GM18867 (cell line): Measurements from ENCODE around the gene POLA2.
"Not testable (repeated sequence)": the region's sequence is repeated elsewhere in the genome, so short reads cannot be mapped to it uniquely, and the experiment has no call there.

Experiments used
- ATAC-seq: cut with Tn5 transposase; IDR thresholded peaks from one replicate; pipeline ENCODE4 v1.9.1; 2021; ENCODE audit warnings: mild to moderate bottlenecking, moderate library complexity; ENCODE audit not compliant: unreplicated experiment

The POLA2 gene

GRCh38 chr11:65241692-65242091 is 20.1 kb upstream of the POLA2 start:
- ATAC-seq = no peak

GRCh38 chr11:65242389-65242788 is 19.4 kb upstream of the POLA2 start:
- no peak for ATAC-seq

- ATAC-seq = no peak
Observed at GRCh38 chr11:65243797-65244196, 18.0 kb upstream of the POLA2 start.

- not testable (repeated sequence) for ATAC-seq
Observed at GRCh38 chr11:65245046-65245445, 16.7 kb upstream of the POLA2 start.

- no peak for ATAC-seq
Observed at GRCh38 chr11:65246506-65246905, 15.3 kb upstream of the POLA2 start.

- not testable (repeated sequence) for ATAC-seq
Observed at GRCh38 chr11:65248184-65248710, 13.5 kb upstream of the POLA2 start.

GRCh38 chr11:65251476-65251875 is 10.3 kb upstream of the POLA2 start:
- ATAC-seq = no peak

GRCh38 chr11:65254724-65255123 is 7.0 kb upstream of the POLA2 start:
- ATAC-seq = no peak

GRCh38 chr11:65258988-65259387 is 2.8 kb upstream of the POLA2 start:
- no peak for ATAC-seq

GRCh38 chr11:65260302-65260701 is 1.5 kb upstream of the POLA2 start:
- ATAC-seq = no peak

- ATAC-seq = peak; percentile 8
Observed at GRCh38 chr11:65260756-65261590, 789 bp upstream of the POLA2 start.

- ATAC-seq = no peak
Observed at GRCh38 chr11:65262381-65262680, 569 bp downstream of the POLA2 start.

- no peak for ATAC-seq
Observed at GRCh38 chr11:65262776-65263175, 1.0 kb downstream of the POLA2 start.

GRCh38 chr11:65264747-65265146 is 3.0 kb downstream of the POLA2 start:
- not testable (repeated sequence) for ATAC-seq

- no peak for ATAC-seq
Observed at GRCh38 chr11:65266210-65266609, 4.4 kb downstream of the POLA2 start.

GRCh38 chr11:65274735-65275682 is 13.2 kb downstream of the POLA2 start:
- no peak for ATAC-seq

GRCh38 chr11:65275906-65276305 is 14.1 kb downstream of the POLA2 start:
- ATAC-seq = no peak

- no peak for ATAC-seq
Observed at GRCh38 chr11:65277631-65278277, 16.0 kb downstream of the POLA2 start.

GRCh38 chr11:65278356-65278755 is 16.6 kb downstream of the POLA2 start:
- ATAC-seq = no peak

- ATAC-seq = no peak
Observed at GRCh38 chr11:65279279-65279678, 17.5 kb downstream of the POLA2 start.

GRCh38 chr11:65279741-65280440 is 18.1 kb downstream of the POLA2 start:
- ATAC-seq = no peak
